Lung (tissue), 16 donors: Measurements from ENCODE around the gene FGR. TPM values are rescaled to one million over a fixed set of nuclear protein-coding genes. Genes with fewer than 3 reads are reported as not detected.
A peak's percentile ranks its signal among the peaks of the same experiment; 100 is the strongest.
"Not testable (repeated sequence)": the region's sequence is repeated elsewhere in the genome, so short reads cannot be mapped to it uniquely, and the experiment has no call there.

Experiments
- ATAC-seq: fragments of 200-7000 bp; cut with Tn5 transposase; one replicate; pipeline ENCODE4 v1.9.1; 2020; ENCODE audit warnings: moderate number of reproducible peaks; ENCODE audit not compliant: insufficient read depth, low FRiP score
- DNase-seq, 3 donors: peaks; one replicate each; pipeline ENCODE4 v3.0.0-alpha.2; 2013 to 2017
- H3K27ac ChIP-seq, 2 donors: one replicate each; pipeline ENCODE4 v1.5.1; 2013; ENCODE audit warnings: mild to moderate bottlenecking in 2 of 2, moderate library complexity in 2 of 2, control low read depth in 1 of 2, inconsistent platforms in 1 of 2, low read depth in 1 of 2, low read length in 1 of 2
- H3K27me3 ChIP-seq, 3 donors: one replicate each; pipeline ENCODE4 v1.5.1; 2013; ENCODE audit warnings: low read length in 2 of 3; ENCODE audit not compliant: control insufficient read depth in 3 of 3, insufficient read depth in 3 of 3
- H3K36me3 ChIP-seq, 4 donors: one replicate each; pipeline ENCODE4 v1.5.1; 2013; ENCODE audit warnings: low read length in 4 of 4, mild to moderate bottlenecking in 1 of 4, moderate library complexity in 1 of 4; ENCODE audit not compliant: control insufficient read depth in 4 of 4, insufficient read depth in 4 of 4
- H3K4me1 ChIP-seq, 5 donors: one replicate each; pipeline ENCODE4 v1.5.1; 2013; ENCODE audit warnings: low read length in 5 of 5, mild to moderate bottlenecking in 2 of 5, moderate library complexity in 1 of 5; ENCODE audit not compliant: control insufficient read depth in 5 of 5, insufficient read depth in 5 of 5
- H3K4me3 ChIP-seq: one replicate; pipeline ENCODE4 v1.5.1; 2013; ENCODE audit warnings: mild to moderate bottlenecking, control low read depth, moderate library complexity
- H3K9ac ChIP-seq, 2 donors: one replicate each; pipeline ENCODE4 v1.5.1; 2013; ENCODE audit warnings: low read length in 2 of 2, control low read depth in 1 of 2; ENCODE audit not compliant: insufficient read depth in 1 of 2
- H3K9me3 ChIP-seq, 4 donors: one replicate each; pipeline ENCODE4 v1.5.1; 2013; ENCODE audit warnings: low read length in 3 of 4, mild to moderate bottlenecking in 1 of 4, moderate library complexity in 1 of 4; ENCODE audit not compliant: control insufficient read depth in 4 of 4, insufficient read depth in 3 of 4
- WGBS, 2 donors: extraction: QIAGEN DNeasy Blood & Tissue Kit; methylation state at CpG; one replicate each; pipeline ENCODE4 v1.1.7; 2013; 5-methylcytosine and 5-hydroxymethylcytosine counted together
- long read RNA-seq, 5 donors: transcript quantifications; one replicate each; lab custom pipeline, GENCODE V29; 2026
- polyA plus RNA-seq, 2 donors: library from polyadenylated mRNA; stranded (reverse); fragments of 200-250 nt; gene quantifications; one replicate each; pipeline ENCODE4 v1.2.1, GENCODE V29; 2013
- total RNA-seq, 2 donors: library from RNA; depleted of rRNA in 1 of 2; stranded (reverse); fragments of >200 nt in 1 of 2; gene quantifications; one replicate each; pipeline ENCODE4 v1.2.1, GENCODE V29; 2014 to 2021
- TF ChIP-seq, protein P1 (sequence below): IDR thresholded peaks from 2 replicates; pipeline ENCODE4 v1.5.1; 2012; ENCODE audit warnings: mild to moderate bottlenecking; ENCODE audit errors: control extremely low read depth, extremely low read depth
- donor health status: control.
- donor health status: control.
- donor health status: Bipolar disorder and iron deficiency.
- donor health status: healthy.
- donor health status: DM: yes; HTN: yes; CAD: no.

The FGR gene
- total RNA-seq (100 to 1,000 TPM in 1 of 2 donors, 10 to 100 TPM in 1; 26.6 to 108 TPM), polyA plus RNA-seq (100 to 1,000 TPM; 113 to 403 TPM)
- long read RNA-seq, donor 1, result 0 reads
- long read RNA-seq, donor 2, partial matches to known transcripts, result 0 of 1 reads
- long read RNA-seq, donor 2, other reads (novel, unspliced or antisense), result 0 of 1 reads
- long read RNA-seq, donor 3, result 0 reads
- long read RNA-seq, donor 4, result 0 reads
- long read RNA-seq, donor 5, partial matches to known transcripts, result 0 of 1 reads
- long read RNA-seq, donor 5, other reads (novel, unspliced or antisense), result 0 of 1 reads

DNA sequence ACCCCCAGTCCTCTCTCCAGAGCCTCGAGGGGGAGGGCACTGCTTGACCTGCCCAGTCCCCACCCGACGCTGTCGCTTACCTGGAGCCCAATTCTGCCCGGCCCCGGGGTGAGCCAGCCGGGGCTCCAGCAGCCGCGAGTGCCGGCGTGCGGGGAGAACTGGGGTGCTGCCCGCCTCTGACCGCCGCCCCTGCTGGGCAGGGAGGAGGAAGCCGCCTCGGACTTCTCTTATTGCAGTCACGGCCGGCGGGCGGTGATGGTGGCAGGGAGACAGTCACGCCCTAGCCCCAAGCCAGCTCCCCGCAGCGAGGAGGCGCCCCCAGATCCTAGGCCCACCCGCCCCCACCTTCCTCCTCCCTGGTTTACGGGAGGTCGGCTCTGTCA lies at the start of gene FGR:
FGR (minus strand) TSS at position 201 of the 383 bp plus-strand sequence. CDS start 11,269 bp downstream, outside the sequence.
- peaks cover 0 to 20% (median 0%) of the 10 kb centered on the region in 5 donors for H3K4me1 ChIP-seq
- ATAC-seq (no peak), DNase-seq (no peak)
- TF ChIP-seq, protein P1, sequence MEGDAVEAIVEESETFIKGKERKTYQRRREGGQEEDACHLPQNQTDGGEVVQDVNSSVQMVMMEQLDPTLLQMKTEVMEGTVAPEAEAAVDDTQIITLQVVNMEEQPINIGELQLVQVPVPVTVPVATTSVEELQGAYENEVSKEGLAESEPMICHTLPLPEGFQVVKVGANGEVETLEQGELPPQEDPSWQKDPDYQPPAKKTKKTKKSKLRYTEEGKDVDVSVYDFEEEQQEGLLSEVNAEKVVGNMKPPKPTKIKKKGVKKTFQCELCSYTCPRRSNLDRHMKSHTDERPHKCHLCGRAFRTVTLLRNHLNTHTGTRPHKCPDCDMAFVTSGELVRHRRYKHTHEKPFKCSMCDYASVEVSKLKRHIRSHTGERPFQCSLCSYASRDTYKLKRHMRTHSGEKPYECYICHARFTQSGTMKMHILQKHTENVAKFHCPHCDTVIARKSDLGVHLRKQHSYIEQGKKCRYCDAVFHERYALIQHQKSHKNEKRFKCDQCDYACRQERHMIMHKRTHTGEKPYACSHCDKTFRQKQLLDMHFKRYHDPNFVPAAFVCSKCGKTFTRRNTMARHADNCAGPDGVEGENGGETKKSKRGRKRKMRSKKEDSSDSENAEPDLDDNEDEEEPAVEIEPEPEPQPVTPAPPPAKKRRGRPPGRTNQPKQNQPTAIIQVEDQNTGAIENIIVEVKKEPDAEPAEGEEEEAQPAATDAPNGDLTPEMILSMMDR, result no peak
- WGBS, 2 donors, result 16 to 24% methylated on average over 27 to 28 of the region's 28 CpGs
- peak within 1 kb of the TSS; percentile 66 to 96 for H3K27ac ChIP-seq
- H3K4me3 ChIP-seq, result peak within 1 kb of the TSS; percentile 57
- H3K27me3 ChIP-seq, result peaks cover 0 to 27% (median 18%) of the 10 kb centered on the region in 3 donors
- no peak within 1 kb of the TSS for H3K9ac ChIP-seq
- no peaks in the 10 kb centered on the region for H3K36me3 ChIP-seq
- no peaks in the 10 kb centered on the region for H3K9me3 ChIP-seq

DNA sequence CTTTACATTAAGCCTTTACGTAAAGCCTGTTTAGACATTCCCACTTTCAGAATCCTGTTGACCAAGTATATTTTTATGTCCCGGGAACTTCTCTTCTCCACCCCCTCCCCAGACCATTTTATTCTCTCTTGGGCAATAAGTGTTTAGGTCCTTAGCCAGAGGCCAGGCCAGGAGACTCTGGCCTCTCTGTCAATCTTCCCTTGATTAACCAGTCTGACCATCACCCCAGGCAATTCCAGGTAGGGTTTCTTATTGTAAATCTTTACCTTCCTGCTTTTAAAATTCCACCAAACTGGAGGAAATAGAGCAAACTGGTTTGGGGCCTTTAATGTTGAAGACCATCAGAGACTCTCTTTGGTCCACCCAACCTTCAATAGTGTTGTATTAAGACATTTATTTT lies 49.2 kb upstream of the FGR start:
- no peak overlapping the region for H3K4me3 ChIP-seq
- no peak overlapping the region for H3K27ac ChIP-seq
- 81 to 87% methylated on average over 2 of the region's 2 CpGs for WGBS, 2 donors
- peaks cover 0 to 8% (median 1%) of the 10 kb centered on the region in 4 donors for H3K9me3 ChIP-seq
- no peaks in the 10 kb centered on the region for H3K36me3 ChIP-seq
- ATAC-seq (no peak), DNase-seq (no peak)
- H3K27me3 ChIP-seq, result no peaks in the 10 kb centered on the region
- no peaks in the 10 kb centered on the region for H3K4me1 ChIP-seq
- no peak overlapping the region for H3K9ac ChIP-seq
- TF ChIP-seq, protein P1, result no peak

DNA sequence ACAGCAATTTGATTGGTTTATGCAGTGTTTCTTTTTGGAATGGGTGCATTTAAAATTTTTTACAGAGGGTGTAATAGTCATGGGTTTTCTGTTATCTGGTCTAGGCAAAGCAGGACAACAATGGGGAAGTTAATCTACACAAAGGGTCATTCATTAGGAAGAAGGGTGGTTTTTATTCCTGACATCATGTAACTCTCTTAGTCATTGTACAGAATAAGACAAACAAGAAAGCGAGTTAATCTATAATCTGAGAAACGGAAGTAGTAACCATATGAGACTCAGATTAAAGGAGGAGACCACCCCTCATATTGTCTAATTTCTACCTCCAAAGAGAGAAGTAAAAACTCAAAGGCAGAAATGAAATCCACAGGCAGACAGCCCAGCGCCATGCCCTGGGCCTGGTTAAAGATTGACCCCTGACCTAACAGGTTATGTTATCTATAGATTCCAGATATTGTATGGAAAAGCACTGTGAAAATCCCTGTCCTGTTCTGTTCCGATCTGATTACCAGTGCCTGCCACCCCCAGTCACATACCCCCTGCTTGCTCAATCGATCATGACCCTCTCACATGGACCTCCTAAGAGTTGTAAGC lies 47.5 kb upstream of the FGR start:
- Histone ChIP-seq H3K4me1 (no peaks in the 10 kb centered on the region), H3K4me3 (no peak overlapping the region), H3K9me3 (peaks cover 0 to 8% (median 1%) of the 10 kb centered on the region in 4 donors), H3K36me3 (no peaks in the 10 kb centered on the region), H3K27ac (no peak overlapping the region), H3K27me3 (no peaks in the 10 kb centered on the region), H3K9ac (no peak overlapping the region)
- ATAC-seq, result no peak
- no peak for DNase-seq
- 89 to 92% methylated on average over 5 of the region's 5 CpGs for WGBS, 2 donors
- TF ChIP-seq, protein P1, result no peak

DNA sequence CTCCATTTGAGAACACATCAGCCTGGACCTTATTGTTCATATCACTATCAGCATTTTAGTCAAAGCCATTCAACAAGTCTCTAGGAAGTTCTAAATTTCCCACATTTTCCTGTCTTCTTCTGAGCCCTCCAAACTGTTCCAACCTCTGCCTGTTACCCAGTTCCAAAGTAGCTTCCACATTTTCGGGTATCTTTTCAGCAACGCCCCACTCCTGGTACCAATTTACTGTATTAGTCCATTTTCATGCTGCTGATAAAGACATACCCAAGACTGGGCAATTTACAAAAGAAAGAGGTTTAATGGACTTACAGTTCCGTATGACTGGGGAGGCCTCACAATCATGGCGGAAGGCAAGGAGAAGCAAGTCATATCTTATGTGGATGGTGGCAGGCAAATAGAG lies 46.6 kb upstream of the FGR start:
- 90 to 96% methylated on average over 4 of the region's 4 CpGs for WGBS, 2 donors
- not testable (repeated sequence) for H3K9ac ChIP-seq, DNase-seq, H3K27ac ChIP-seq, H3K4me1 ChIP-seq, H3K36me3 ChIP-seq, ATAC-seq, H3K27me3 ChIP-seq, H3K9me3 ChIP-seq, H3K4me3 ChIP-seq

DNA sequence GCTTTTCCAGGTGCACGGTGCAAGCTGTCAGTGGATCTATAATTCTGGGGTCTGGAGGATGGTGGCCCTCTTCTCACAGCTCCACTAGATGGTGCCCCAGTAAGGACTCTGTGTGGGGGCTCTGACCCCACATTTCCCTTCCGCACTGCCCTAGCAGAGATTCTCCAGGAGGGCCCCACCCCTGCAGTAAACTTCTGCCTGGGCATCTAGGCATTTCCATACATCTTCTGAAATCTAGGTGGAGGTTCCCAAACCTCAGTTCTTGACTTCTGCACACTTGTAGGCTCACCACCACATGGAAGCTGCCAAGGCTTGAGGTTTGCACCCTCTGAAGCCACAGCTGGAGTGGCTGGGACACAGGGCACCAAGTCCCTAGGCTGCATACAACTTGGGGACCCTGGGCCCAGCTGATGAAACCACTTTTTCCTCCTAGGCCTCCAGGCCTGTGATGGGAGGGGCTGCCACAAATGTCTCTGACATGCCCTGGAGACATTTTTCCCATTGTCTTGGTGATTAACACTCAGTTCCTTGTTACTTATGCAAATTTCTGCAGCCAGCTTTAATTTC lies 45.3 kb upstream of the FGR start:
- not testable (repeated sequence) for H3K27ac ChIP-seq, ATAC-seq, H3K36me3 ChIP-seq, H3K9ac ChIP-seq, H3K9me3 ChIP-seq, H3K27me3 ChIP-seq, H3K4me3 ChIP-seq, H3K4me1 ChIP-seq, DNase-seq
- WGBS, 2 donors, result 99 to 100% methylated on average over 2 of the region's 2 CpGs
